Left ventricle myocardium inferior (tissue), 1 donor: Measurements from ENCODE around the gene SLC26A1. TPM values are rescaled to one million over a fixed set of nuclear protein-coding genes. Genes with fewer than 3 reads are reported as not detected.

Experiments used
- DNase-seq: peaks from one replicate; pipeline ENCODE4 v3.0.0-alpha.2; 2020
- H3K27ac ChIP-seq: fragments of 200-600 bp; replicated peaks from 2 replicates; pipeline ENCODE4 v1.8.0; 2021
- H3K27me3 ChIP-seq: fragments of 200-600 bp; 2 replicates; pipeline ENCODE4 v1.8.0; 2021; ENCODE audit warnings: low read depth
- H3K36me3 ChIP-seq: fragments of 200-600 bp; 2 replicates; pipeline ENCODE4 v1.8.0; 2021
- H3K4me1 ChIP-seq: fragments of 200-600 bp; 2 replicates; pipeline ENCODE4 v1.8.0; 2021
- H3K4me3 ChIP-seq: fragments of 200-600 bp; 2 replicates; pipeline ENCODE4 v1.8.0; 2021; ENCODE audit warnings: mild to moderate bottlenecking, moderate library complexity
- H3K9me3 ChIP-seq: fragments of 200-600 bp; replicated peaks from 2 replicates; pipeline ENCODE4 v1.8.0; 2021
- intact Hi-C: fragments of 100-400 bp; cut with micrococcal nuclease; formaldehyde crosslinking; loops from one replicate; pipeline ENCODE4 v1.11.0; 2022
- total RNA-seq: library from RNA; stranded (reverse); fragmentation: NEBNext Ultra II Directional; extraction: Animal tissue kit (Norgen Biotek cat#: 25700); gene quantifications from one replicate; pipeline ENCODE4 v1.2.1, GENCODE V29; 2021
- TF ChIP-seq, protein P1 (sequence below): fragments of 200-600 bp; IDR thresholded peaks from 2 replicates; pipeline ENCODE4 v1.8.0; 2021; ENCODE audit warnings: antibody characterized with exemption, mild to moderate bottlenecking, borderline replicate concordance
- donor health status: DM: no; HTN: yes; CAD: no; lungs with severe emphysema.

Gene SLC26A1
- total RNA-seq, 1 donor from 2014 or later, result not detected

DNA sequence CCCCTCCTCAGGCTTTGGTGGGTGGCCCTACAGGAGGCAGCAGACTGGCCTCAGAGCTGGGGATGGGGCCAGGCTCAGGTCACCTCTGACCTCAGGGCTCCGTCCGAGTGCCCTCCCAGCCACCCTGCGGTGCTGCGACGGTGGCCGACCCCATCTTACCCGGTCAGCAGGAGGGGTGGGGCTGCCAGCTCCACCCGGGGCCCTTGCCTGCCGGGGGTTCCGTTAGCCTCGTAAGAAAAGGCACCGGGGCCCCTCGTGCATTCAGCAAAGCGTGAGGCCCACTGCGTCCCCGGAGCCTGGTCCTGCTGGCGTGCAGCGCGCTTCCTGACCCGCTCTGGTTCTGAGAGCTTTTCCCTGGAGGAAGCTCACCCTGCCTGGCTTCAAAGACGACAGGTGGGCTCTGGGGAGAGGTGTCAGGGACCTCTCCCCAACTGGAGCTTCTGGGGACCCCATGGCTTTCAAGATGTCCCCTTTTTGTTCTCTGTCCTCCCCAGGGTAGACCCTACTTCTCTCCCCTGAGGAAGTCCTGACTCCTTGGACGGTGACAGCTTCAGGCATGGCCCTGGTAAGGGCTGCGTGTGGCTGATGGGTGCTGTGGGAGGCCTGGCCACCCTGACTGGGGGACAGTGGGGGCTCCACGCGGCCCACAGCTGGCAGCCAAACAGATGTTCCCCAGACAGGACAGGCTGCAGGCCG lies 34.2 kb upstream of the SLC26A1 start:
- H3K4me3 ChIP-seq, result no peak overlapping the region
- peaks cover 10% of the 10 kb centered on the region for H3K36me3 ChIP-seq
- H3K9me3 ChIP-seq, result no peaks in the 10 kb centered on the region
- H3K27me3 ChIP-seq, result peaks cover 36% of the 10 kb centered on the region
- TF ChIP-seq, protein P1, sequence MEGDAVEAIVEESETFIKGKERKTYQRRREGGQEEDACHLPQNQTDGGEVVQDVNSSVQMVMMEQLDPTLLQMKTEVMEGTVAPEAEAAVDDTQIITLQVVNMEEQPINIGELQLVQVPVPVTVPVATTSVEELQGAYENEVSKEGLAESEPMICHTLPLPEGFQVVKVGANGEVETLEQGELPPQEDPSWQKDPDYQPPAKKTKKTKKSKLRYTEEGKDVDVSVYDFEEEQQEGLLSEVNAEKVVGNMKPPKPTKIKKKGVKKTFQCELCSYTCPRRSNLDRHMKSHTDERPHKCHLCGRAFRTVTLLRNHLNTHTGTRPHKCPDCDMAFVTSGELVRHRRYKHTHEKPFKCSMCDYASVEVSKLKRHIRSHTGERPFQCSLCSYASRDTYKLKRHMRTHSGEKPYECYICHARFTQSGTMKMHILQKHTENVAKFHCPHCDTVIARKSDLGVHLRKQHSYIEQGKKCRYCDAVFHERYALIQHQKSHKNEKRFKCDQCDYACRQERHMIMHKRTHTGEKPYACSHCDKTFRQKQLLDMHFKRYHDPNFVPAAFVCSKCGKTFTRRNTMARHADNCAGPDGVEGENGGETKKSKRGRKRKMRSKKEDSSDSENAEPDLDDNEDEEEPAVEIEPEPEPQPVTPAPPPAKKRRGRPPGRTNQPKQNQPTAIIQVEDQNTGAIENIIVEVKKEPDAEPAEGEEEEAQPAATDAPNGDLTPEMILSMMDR, result no peak
- intact Hi-C loops, result no loop called here
- H3K27ac ChIP-seq, result no peak overlapping the region
- peaks cover 11% of the 10 kb centered on the region for H3K4me1 ChIP-seq
- no peak for DNase-seq

DNA sequence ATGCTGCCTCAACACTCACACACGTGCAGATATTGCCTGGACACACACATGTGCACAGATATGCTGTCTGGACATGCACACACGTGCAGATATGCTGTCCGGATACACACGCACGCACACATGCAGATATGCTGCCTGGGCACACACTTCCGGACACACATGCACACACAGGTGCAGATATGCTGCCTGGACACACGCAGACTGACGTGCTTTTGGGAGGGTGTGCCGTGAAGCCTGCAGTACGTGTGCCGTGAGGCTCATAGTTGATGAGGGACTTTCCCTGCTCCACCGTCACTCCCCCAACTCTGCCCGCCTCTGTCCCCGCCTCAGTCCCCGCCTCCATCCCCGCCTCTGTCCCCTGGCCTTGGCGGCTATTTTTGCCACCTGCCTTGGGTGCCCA lies 32.9 kb upstream of the SLC26A1 start:
- Histone ChIP-seq H3K4me1 (peaks cover 11% of the 10 kb centered on the region), H3K27ac (no peak overlapping the region), H3K9me3 (no peaks in the 10 kb centered on the region), H3K4me3 (no peak overlapping the region), H3K27me3 (peaks cover 24% of the 10 kb centered on the region), H3K36me3 (peaks cover 10% of the 10 kb centered on the region)
- intact Hi-C loops, result no loop called here
- TF ChIP-seq, protein P1, result no peak
- peak; percentile 39 for DNase-seq

DNA sequence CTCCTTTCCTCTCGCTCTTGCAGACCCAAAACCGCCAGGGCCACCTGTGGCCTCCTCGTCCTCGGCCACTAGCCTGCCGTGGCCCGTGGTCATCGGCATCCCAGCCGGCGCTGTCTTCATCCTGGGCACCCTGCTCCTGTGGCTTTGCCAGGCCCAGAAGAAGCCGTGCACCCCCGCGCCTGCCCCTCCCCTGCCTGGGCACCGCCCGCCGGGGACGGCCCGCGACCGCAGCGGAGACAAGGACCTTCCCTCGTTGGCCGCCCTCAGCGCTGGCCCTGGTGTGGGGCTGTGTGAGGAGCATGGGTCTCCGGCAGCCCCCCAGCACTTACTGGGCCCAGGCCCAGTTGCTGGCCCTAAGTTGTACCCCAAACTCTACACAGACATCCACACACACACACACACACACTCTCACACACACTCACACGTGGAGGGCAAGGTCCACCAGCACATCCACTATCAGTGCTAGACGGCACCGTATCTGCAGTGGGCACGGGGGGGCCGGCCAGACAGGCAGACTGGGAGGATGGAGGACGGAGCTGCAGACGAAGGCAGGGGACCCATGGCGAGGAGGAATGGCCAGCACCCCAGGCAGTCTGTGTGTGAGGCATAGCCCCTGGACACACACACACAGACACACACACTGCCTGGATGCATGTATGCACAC lies 31.8 kb upstream of the SLC26A1 start:
- intact Hi-C loops, result no loop called here
- TF ChIP-seq, protein P1, result no peak
- no peaks in the 10 kb centered on the region for H3K9me3 ChIP-seq
- peaks cover 11% of the 10 kb centered on the region for H3K4me1 ChIP-seq
- H3K4me3 ChIP-seq, result no peak overlapping the region
- H3K36me3 ChIP-seq, result peaks cover 10% of the 10 kb centered on the region
- H3K27ac ChIP-seq, result no peak overlapping the region
- no peak for DNase-seq
- H3K27me3 ChIP-seq, result peaks cover 13% of the 10 kb centered on the region

DNA sequence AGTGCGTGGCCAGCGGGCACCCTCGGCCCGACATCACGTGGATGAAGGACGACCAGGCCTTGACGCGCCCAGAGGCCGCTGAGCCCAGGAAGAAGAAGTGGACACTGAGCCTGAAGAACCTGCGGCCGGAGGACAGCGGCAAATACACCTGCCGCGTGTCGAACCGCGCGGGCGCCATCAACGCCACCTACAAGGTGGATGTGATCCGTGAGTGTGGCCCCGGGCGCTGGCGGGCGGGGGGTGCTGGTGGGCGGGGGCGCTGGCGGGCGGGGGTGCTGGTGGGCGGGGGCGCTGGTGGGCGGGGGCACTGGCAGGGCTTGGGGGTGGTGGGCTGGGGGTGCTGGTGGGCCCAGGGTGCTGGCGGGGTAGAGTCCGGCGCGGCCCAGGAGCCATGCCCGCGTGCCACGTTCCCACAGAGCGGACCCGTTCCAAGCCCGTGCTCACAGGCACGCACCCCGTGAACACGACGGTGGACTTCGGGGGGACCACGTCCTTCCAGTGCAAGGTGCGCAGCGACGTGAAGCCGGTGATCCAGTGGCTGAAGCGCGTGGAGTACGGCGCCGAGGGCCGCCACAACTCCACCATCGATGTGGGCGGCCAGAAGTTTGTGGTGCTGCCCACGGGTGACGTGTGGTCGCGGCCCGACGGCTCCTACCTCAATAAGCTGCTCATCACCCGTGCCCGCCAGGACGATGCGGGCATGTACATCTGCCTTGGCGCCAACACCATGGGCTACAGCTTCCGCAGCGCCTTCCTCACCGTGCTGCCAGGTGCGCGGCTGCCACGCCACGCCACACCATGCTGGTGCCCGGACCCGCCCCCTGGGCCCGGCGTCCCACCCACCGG lies 30.9 kb upstream of the SLC26A1 start:
- Histone ChIP-seq H3K9me3 (no peaks in the 10 kb centered on the region), H3K27ac (no peak overlapping the region), H3K36me3 (peaks cover 10% of the 10 kb centered on the region), H3K4me1 (peaks cover 5% of the 10 kb centered on the region), H3K27me3 (peaks cover 4% of the 10 kb centered on the region), H3K4me3 (no peak overlapping the region)
- intact Hi-C loops, result no loop called here
- TF ChIP-seq, protein P1, result no peak
- no peak for DNase-seq

DNA sequence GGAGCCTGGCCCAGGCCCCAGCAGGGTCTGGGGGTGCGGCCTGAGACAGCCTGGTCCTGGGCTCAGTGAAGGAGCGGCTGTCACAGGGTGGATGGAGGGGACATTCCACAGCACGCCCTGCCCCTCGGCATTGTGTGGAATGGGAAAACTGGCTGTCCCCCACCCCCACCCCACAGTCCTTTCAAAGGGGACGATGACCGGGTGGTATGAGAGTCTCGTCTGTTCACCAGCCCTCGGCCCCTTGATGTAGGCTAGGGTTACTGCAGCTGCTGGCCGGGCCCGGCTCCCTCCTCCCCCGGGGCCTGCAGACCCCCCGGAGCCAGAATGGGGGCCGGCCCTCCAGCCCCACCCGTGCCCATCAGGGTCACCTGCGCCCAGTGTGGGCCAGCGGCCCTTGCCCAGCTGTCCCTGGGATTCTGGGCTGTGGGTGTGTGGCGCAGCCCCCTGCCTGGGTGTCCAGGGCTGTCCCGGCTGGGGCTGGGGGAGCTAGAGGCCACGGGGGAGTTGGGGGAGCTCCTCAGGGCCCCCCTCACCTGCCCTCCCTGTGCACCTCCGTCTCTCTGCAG lies 30.0 kb upstream of the SLC26A1 start:
- Histone ChIP-seq H3K4me1 (peaks cover 3% of the 10 kb centered on the region), H3K9me3 (no peaks in the 10 kb centered on the region), H3K4me3 (no peak overlapping the region), H3K27me3 (no peaks in the 10 kb centered on the region), H3K27ac (no peak overlapping the region), H3K36me3 (peaks cover 10% of the 10 kb centered on the region)
- intact Hi-C loops, result no loop called here
- no peak for DNase-seq
- TF ChIP-seq, protein P1, result no peak
